Astrocyte of the spinal cord (primary cell): ENCODE measurements around the gene TAF11.

Experiments used
- DNase-seq: peaks from one replicate; pipeline ENCODE4 v3.0.0; 2011; ENCODE audit warnings: low read depth, low spot score
- H3K4me3 ChIP-seq: 2 replicates; pipeline ENCODE4 v1.5.1; 2011; ENCODE audit warnings: low read depth, mild to moderate bottlenecking, low read length, moderate library complexity
- CTCF ChIP-seq: IDR thresholded peaks from 2 replicates; pipeline ENCODE4 v1.5.1; 2012; ENCODE audit warnings: low read depth, mild to moderate bottlenecking, low read length, inconsistent platforms
- in situ Hi-C: cut with HindIII; loops from 2 replicates; pipeline ENCODE4 v1.10.0; 2017; ENCODE audit warnings: low sequenced_read_pairs

The TAF11 gene

GRCh38 chr6:34867484-34867883 lies 20.4 kb downstream of the TAF11 start:
- in situ Hi-C loops = no loop called here
- DNase-seq = no peak
- H3K4me3 ChIP-seq = no peak overlapping the region
- TF ChIP-seq CTCF = no peak

- H3K4me3 ChIP-seq = no peak overlapping the region
- no peak for TF ChIP-seq CTCF
- in situ Hi-C loops = no loop called here
- DNase-seq = no peak
Measured at GRCh38 chr6:34866509-34866908, 21.3 kb downstream of the TAF11 start.

GRCh38 chr6:34865107-34865506 lies 22.7 kb downstream of the TAF11 start:
- no peak for TF ChIP-seq CTCF
- in situ Hi-C loops = no loop called here
- DNase-seq = no peak
- no peak overlapping the region for H3K4me3 ChIP-seq

GRCh38 chr6:34864007-34864406 lies 23.8 kb downstream of the TAF11 start:
- in situ Hi-C loops = no loop called here
- H3K4me3 ChIP-seq = no peak overlapping the region
- DNase-seq = no peak
- TF ChIP-seq CTCF = no peak

GRCh38 chr6:34860776-34861175 lies 27.1 kb downstream of the TAF11 start:
- in situ Hi-C loops = no loop called here
- TF ChIP-seq CTCF = no peak
- DNase-seq = no peak
- no peak overlapping the region for H3K4me3 ChIP-seq

- in situ Hi-C loops = no loop called here
- no peak overlapping the region for H3K4me3 ChIP-seq
- TF ChIP-seq CTCF = no peak
- no peak for DNase-seq
Measured at GRCh38 chr6:34859951-34860350, 27.9 kb downstream of the TAF11 start.

GRCh38 chr6:34858681-34859080 lies 29.2 kb downstream of the TAF11 start:
- no peak overlapping the region for H3K4me3 ChIP-seq
- in situ Hi-C loops = no loop called here
- peak; percentile 19 for TF ChIP-seq CTCF
- DNase-seq = no peak
